SK-N-SH (cell line): Measurements from ENCODE around the gene FTO. TPM values are rescaled to one million over a fixed set of nuclear protein-coding genes. Genes with fewer than 3 reads are reported as not detected.

Source experiments
- CTCF ChIA-PET: fragments of 300-600, 350-600 bp; formaldehyde crosslinking; extraction: SDS; loops from one replicate; lab custom pipeline; 2021; lab: Yijun Ruan, JAX
- POLR2A ChIA-PET: fragments of 350-600 bp; sonication (Branson Sonifier 250); formaldehyde crosslinking; extraction: SDS; loops from one replicate; lab custom pipeline; 2020; ENCODE audit warnings: antibody characterized with exemption, inconsistent platforms; lab: Yijun Ruan, JAX
- DNase-seq: peaks from one replicate; pipeline ENCODE4 v3.0.0; 2012
- H2AFZ ChIP-seq: fragments of 200-600 bp; sonication (generic); 2 replicates; pipeline ENCODE4 v1.8.1; 2016; ENCODE audit warnings: antibody characterized with exemption, mild to moderate bottlenecking, low read depth
- H3F3A ChIP-seq: fragments of 200-600 bp; sonication (generic); replicated peaks from 2 replicates; pipeline ENCODE3; 2016; ENCODE audit warnings: antibody characterized with exemption, mild to moderate bottlenecking; ENCODE audit not compliant: insufficient read depth
- H3K27ac ChIP-seq, 2 experiments: fragments of 200-500 bp in 1 of 2; fragments of 200-600 bp in 1 of 2; sonication (Bioruptor generic) in 1 of 2; sonication (generic), shearing (Covaris generic) in 1 of 2; 2 replicates each; pipeline versions ENCODE4 v1.5.1 to v1.6.1; 2014 to 2016; ENCODE audit warnings: low read depth in 2 of 2, inconsistent platforms in 1 of 2, low read length in 1 of 2, mild to moderate bottlenecking in 1 of 2, mixed read lengths in 1 of 2
- H3K27me3 ChIP-seq: fragments of 200-600 bp; sonication (generic), shearing (Covaris generic); 2 replicates; pipeline ENCODE4 v1.6.1; 2016; ENCODE audit warnings: mixed run types; ENCODE audit not compliant: insufficient read depth
- H3K36me3 ChIP-seq, 2 experiments: fragments of 200-500 bp in 1 of 2; fragments of 200-600 bp in 1 of 2; sonication (Bioruptor generic) in 1 of 2; sonication (generic) in 1 of 2; replicated peaks in 1 of 2; 2 replicates each; pipeline versions ENCODE3 to v1.5.1; 2014 to 2016; ENCODE audit warnings: low read length in 1 of 2, mild to moderate bottlenecking in 1 of 2; ENCODE audit not compliant: insufficient read depth in 2 of 2, control insufficient read depth in 1 of 2
- H3K4me1 ChIP-seq, 2 experiments: fragments of 200-500 bp in 1 of 2; fragments of 200-600 bp in 1 of 2; sonication (Bioruptor generic) in 1 of 2; sonication (generic), shearing (Covaris generic) in 1 of 2; 2 replicates each; pipeline versions ENCODE4 v1.5.1 to v1.6.1; 2014 to 2016; ENCODE audit warnings: low read depth in 1 of 2, low read length in 1 of 2, mixed run types in 1 of 2; ENCODE audit not compliant: insufficient read depth in 2 of 2, control insufficient read depth in 1 of 2
- H3K4me2 ChIP-seq: fragments of 200-600 bp; sonication (generic), shearing (Covaris generic); 2 replicates; pipeline ENCODE4 v1.6.1; 2017; ENCODE audit warnings: mixed run types
- H3K4me3 ChIP-seq, 2 experiments: fragments of 200-500 bp in 1 of 2; fragments of 200-600 bp in 1 of 2; sonication (Bioruptor generic) in 1 of 2; sonication (generic), shearing (Covaris generic) in 1 of 2; 2 replicates each; pipeline versions ENCODE4 v1.5.1 to v1.8.1; 2014 to 2016; ENCODE audit warnings: low read depth in 2 of 2, inconsistent platforms in 1 of 2, low read length in 1 of 2, mild to moderate bottlenecking in 1 of 2, mixed read lengths in 1 of 2, moderate library complexity in 1 of 2
- H3K79me2 ChIP-seq: fragments of 200-600 bp; sonication (generic); 2 replicates; pipeline ENCODE4 v1.8.1; 2017; ENCODE audit warnings: mild to moderate bottlenecking; ENCODE audit not compliant: insufficient read depth
- H3K9ac ChIP-seq: fragments of 200-600 bp; sonication (generic); 2 replicates; pipeline ENCODE4 v1.6.1; 2017; ENCODE audit warnings: mixed run types
- H3K9me2 ChIP-seq: fragments of 200-600 bp; sonication (generic); 2 replicates; pipeline ENCODE4 v1.6.1; 2017; ENCODE audit warnings: mixed run types
- H3K9me3 ChIP-seq: fragments of 200-600 bp; sonication (generic); 2 replicates; pipeline ENCODE4 v1.6.1; 2017; ENCODE audit warnings: mixed run types, mild to moderate bottlenecking, moderate library complexity
- H4K20me1 ChIP-seq: fragments of 200-600 bp; sonication (generic); 2 replicates; pipeline ENCODE4 v1.6.1; 2017; ENCODE audit warnings: mild to moderate bottlenecking, mixed run types; ENCODE audit not compliant: insufficient read depth
- CHD2 ChIP-seq: fragments of 150-350 bp; IDR thresholded peaks from 2 replicates; pipeline ENCODE4 v1.6.1; 2018; ENCODE audit warnings: low read length; ENCODE audit not compliant: partially characterized antibody
- EZH2phosphoT487 ChIP-seq: fragments of 200-600 bp; sonication (generic); IDR thresholded peaks from 2 replicates; pipeline ENCODE4 v1.6.1; 2017; ENCODE audit warnings: low read depth, mixed run types, mild to moderate bottlenecking, antibody characterized with exemption, moderate library complexity, borderline replicate concordance
- FOSL2 ChIP-seq: IDR thresholded peaks from 2 replicates; pipeline ENCODE4 v1.4.0; 2012; ENCODE audit warnings: low read depth, mild to moderate bottlenecking, moderate library complexity, borderline replicate concordance
- FOXM1 ChIP-seq: IDR thresholded peaks from 2 replicates; pipeline ENCODE4 v1.4.0; 2012; ENCODE audit warnings: low read depth, mild to moderate bottlenecking
- GABPA ChIP-seq: IDR thresholded peaks from 2 replicates; pipeline ENCODE4 v1.4.0; 2012; ENCODE audit warnings: low read depth, mild to moderate bottlenecking
- MXI1 ChIP-seq: IDR thresholded peaks from 2 replicates; pipeline ENCODE4 v1.6.1; 2012; ENCODE audit warnings: mild to moderate bottlenecking, low read depth, low read length, improper control_type of control experiment
- NRF1 ChIP-seq: IDR thresholded peaks from 2 replicates; pipeline ENCODE4 v1.6.1; 2012; ENCODE audit warnings: low read depth, mild to moderate bottlenecking, low read length
- PBX3 ChIP-seq: IDR thresholded peaks from 2 replicates; pipeline ENCODE4; 2012
- RAD21 ChIP-seq: IDR thresholded peaks from 2 replicates; pipeline ENCODE4 v1.6.1; 2012; ENCODE audit warnings: mild to moderate bottlenecking, low read length
- RCOR1 ChIP-seq: fragments of 150-350 bp; IDR thresholded peaks from 2 replicates; pipeline ENCODE4 v1.6.1; 2017; ENCODE audit warnings: antibody characterized with exemption, low read length
- REST ChIP-seq: IDR thresholded peaks from 2 replicates; pipeline ENCODE4 v1.6.1; 2012; ENCODE audit warnings: mild to moderate bottlenecking, low read depth, low read length, moderate library complexity
- SIN3A ChIP-seq: IDR thresholded peaks from 2 replicates; pipeline ENCODE4 v1.6.1; 2012; ENCODE audit warnings: low read depth, mild to moderate bottlenecking, low read length, moderate library complexity, borderline replicate concordance
- SMC3 ChIP-seq: IDR thresholded peaks from 2 replicates; pipeline ENCODE4 v1.6.1; 2012; ENCODE audit warnings: low read depth, low read length, improper control_type of control experiment
- USF1 ChIP-seq: IDR thresholded peaks from 2 replicates; pipeline ENCODE4 v1.4.0; 2012; ENCODE audit warnings: low read depth, borderline replicate concordance
- WGBS: methylation state at CpG from one replicate; pipeline ENCODE4 v1.1.6; 2017; ENCODE audit warnings: low lambda C conversion rate; 5-methylcytosine and 5-hydroxymethylcytosine counted together
- polyA plus RNA-seq, 3 experiments: library from polyadenylated mRNA; depleted of rRNA; stranded (reverse); fragments of >200 nt; gene quantifications; 2 replicates each; pipeline ENCODE4 v1.2.3, GENCODE V29; 2012

Gene FTO
- polyA plus RNA-seq, 1 of the 3 experiments (the other 2 are of a cell fraction), result 41.2 TPM

- no peak overlapping the region; a peak in 1 of 4 replicates for H3K27ac ChIP-seq
- H3K4me1 ChIP-seq, result peaks cover 0 to 52% of the 10 kb centered on the region in 2 experiments; a peak in 2 of 4 replicates
- H3K9ac ChIP-seq, result no peak overlapping the region
- no peaks in the 10 kb centered on the region for H3K36me3 ChIP-seq
- ChIA-PET CTCF (interaction anchor here (1.2 kb wide), 1 partner anchor 283 kb away, joined by 3 read pairs; no protein-coding TSS in a partner anchor), POLR2A (no interaction called here)
- H3K79me2 ChIP-seq, result no peaks in the 10 kb centered on the region
- no peak for DNase-seq
- H3K27me3 ChIP-seq, result no peaks in the 10 kb centered on the region
- H3K4me3 ChIP-seq, result no peak overlapping the region
- H4K20me1 ChIP-seq, result no peaks in the 10 kb centered on the region
- 88% methylated on average over 19 of the region's 19 CpGs for WGBS
- no peaks in the 10 kb centered on the region for H3F3A ChIP-seq
- H3K9me3 ChIP-seq, result no peaks in the 10 kb centered on the region
- no peaks in the 10 kb centered on the region for H3K9me2 ChIP-seq
- no peak overlapping the region for H3K4me2 ChIP-seq
- TF ChIP-seq REST (no peak), NRF1 (no peak), CHD2 (no peak), SMC3 (no peak), EZH2phosphoT487 (no peak), FOSL2 (no peak), RCOR1 (no peak), PBX3 (no peak), FOXM1 (no peak), USF1 (no peak), GABPA (no peak), MXI1 (no peak), RAD21 (no peak), SIN3A (no peak)
- no peak overlapping the region for H2AFZ ChIP-seq
These were observed 471.8 kb downstream of the FTO start for GRCh38 chr16:54175552-54176375.
